OCI-LY3 (cell line): Measurements from ENCODE around the gene ABTB2.

Experiments used
- H2AFZ ChIP-seq: fragments of 200-600, 300-600 bp; shearing (Covaris generic); 2 replicates; pipeline ENCODE4 v1.6.0; 2014; ENCODE audit warnings: antibody characterized with exemption, low read depth, low read length
- H3K27ac ChIP-seq: fragments of 200-600, 300-600 bp; sonication (generic); 2 replicates; pipeline ENCODE4 v1.5.1; 2014; ENCODE audit warnings: mild to moderate bottlenecking, low read length, moderate library complexity, mixed read lengths
- H3K27me3 ChIP-seq: fragments of 200-600, 300-600 bp; sonication (generic); 2 replicates; pipeline ENCODE4 v1.6.1; 2014; ENCODE audit warnings: low read depth, low read length, mixed read lengths
- H3K36me3 ChIP-seq: fragments of 200-600, 300-600 bp; sonication (generic); replicated peaks from 2 replicates; pipeline ENCODE3; 2014; ENCODE audit warnings: low read depth, low read length, mixed read lengths
- H3K4me1 ChIP-seq: fragments of 300-600, 200-600 bp; sonication (generic); 2 replicates; pipeline ENCODE4 v1.6.1; 2014; ENCODE audit warnings: low read length, mixed read lengths
- H3K4me2 ChIP-seq: fragments of 200-600, 300-600 bp; sonication (generic); 2 replicates; pipeline ENCODE4 v1.6.1; 2014; ENCODE audit warnings: low read length, mixed read lengths
- H3K4me3 ChIP-seq: fragments of 300-600, 200-600 bp; sonication (generic); 2 replicates; pipeline ENCODE4 v1.5.1; 2014; ENCODE audit warnings: antibody characterized with exemption, mild to moderate bottlenecking, low read length, moderate library complexity
- H3K79me2 ChIP-seq: fragments of 300-600, 200-600 bp; shearing (Covaris generic); 2 replicates; pipeline ENCODE4 v1.6.1; 2014; ENCODE audit warnings: mild to moderate bottlenecking, low read length, mixed read lengths
- H3K9ac ChIP-seq: fragments of 300-600, 200-600 bp; shearing (Covaris generic); 2 replicates; pipeline ENCODE4 v1.6.0; 2014; ENCODE audit warnings: mild to moderate bottlenecking, low read length, moderate library complexity
- H3K9me3 ChIP-seq: fragments of 200-600, 300-600 bp; shearing (Covaris generic); 2 replicates; pipeline ENCODE4 v1.6.1; 2014; ENCODE audit warnings: low read length, mixed read lengths; ENCODE audit not compliant: insufficient read depth
- H4K20me1 ChIP-seq: fragments of 200-600, 300-600 bp; sonication (generic); 2 replicates; pipeline ENCODE4 v1.6.1; 2016; ENCODE audit warnings: low read length, mixed read lengths; ENCODE audit not compliant: insufficient read depth
- EZH2phosphoT487 ChIP-seq: fragments of 200-600 bp; shearing (Covaris generic); IDR thresholded peaks from 2 replicates; pipeline ENCODE4 v1.6.1; 2018; ENCODE audit warnings: antibody characterized with exemption, mixed run types, low read depth
- TF ChIP-seq, protein P1 (sequence below): fragments of 200-600, 300-600 bp; sonication (generic); IDR thresholded peaks from 2 replicates; pipeline ENCODE4 v1.5.1; 2014; ENCODE audit warnings: antibody characterized with exemption, low read length, low read depth

ABTB2 gene

DNA sequence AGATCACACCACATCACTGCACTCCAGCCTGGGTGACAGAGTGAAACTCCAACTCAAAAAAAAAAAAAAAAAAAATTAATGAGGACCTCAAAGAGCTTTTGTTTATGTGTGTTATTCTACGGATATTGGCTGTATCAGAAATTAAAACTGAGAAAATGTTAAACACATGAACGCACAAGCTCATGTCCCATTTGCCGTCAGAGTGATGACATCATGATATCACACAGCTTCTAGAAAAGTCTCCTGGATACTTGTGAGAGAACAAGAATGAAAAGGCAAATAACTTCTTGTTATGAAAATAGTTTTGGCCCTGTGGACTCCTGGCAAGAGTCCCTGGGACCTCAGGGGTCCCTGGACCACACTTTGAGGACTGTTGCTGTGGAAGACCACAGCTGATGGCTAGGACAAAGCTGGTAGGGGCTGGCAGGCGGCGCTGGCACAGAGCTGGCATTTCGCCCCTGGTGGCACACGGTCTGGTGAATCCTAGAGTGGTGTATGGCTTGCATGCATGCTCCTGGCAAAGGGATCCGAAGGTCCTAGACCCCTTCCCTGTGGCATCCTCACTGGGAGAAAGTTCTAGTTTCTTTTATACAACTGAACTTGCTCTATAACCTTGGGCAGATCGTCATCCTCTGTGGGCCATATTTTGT, 178.7 kb downstream of the ABTB2 start:
- no peak for TF ChIP-seq EZH2phosphoT487
- TF ChIP-seq, protein P1, sequence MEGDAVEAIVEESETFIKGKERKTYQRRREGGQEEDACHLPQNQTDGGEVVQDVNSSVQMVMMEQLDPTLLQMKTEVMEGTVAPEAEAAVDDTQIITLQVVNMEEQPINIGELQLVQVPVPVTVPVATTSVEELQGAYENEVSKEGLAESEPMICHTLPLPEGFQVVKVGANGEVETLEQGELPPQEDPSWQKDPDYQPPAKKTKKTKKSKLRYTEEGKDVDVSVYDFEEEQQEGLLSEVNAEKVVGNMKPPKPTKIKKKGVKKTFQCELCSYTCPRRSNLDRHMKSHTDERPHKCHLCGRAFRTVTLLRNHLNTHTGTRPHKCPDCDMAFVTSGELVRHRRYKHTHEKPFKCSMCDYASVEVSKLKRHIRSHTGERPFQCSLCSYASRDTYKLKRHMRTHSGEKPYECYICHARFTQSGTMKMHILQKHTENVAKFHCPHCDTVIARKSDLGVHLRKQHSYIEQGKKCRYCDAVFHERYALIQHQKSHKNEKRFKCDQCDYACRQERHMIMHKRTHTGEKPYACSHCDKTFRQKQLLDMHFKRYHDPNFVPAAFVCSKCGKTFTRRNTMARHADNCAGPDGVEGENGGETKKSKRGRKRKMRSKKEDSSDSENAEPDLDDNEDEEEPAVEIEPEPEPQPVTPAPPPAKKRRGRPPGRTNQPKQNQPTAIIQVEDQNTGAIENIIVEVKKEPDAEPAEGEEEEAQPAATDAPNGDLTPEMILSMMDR = no peak
- H3K4me1 ChIP-seq = peaks cover 53% of the 10 kb centered on the region

DNA sequence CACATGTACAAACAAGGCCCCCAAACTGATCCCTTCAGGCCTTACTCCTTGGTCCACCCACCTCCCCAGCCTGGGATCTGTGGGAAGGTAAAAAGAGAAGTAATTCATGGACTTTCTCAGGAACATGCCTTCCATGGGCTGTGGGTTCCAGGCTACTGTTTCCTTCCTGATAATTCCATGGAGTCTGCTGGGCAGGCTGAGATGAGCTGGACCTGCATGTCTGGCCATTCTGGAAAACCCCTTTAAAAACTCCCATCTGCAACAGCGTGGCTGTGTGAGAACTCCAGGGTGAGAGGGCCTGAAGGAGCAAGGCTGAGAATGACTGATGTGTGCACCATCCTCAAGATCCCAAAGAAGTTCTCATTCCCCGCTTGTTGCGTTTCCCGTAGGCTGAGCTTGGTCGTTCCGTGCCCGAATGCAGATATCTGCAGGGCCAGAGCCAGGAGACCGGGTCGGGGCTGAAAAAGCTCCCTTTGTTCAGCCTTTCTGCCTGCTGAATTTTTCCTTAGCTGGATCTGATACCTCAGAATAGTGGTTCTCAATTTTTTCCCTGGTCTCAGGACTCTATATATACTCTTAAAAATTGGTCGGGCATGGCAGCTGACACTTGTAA, 179.5 kb downstream of the ABTB2 start:
- Histone ChIP-seq H3K4me2 (no peak overlapping the region), H3K79me2 (peaks cover 6% of the 10 kb centered on the region; the same call in 1 of the 2 replicates), H4K20me1 (no peaks in the 10 kb centered on the region), H3K9me3 (no peaks in the 10 kb centered on the region), H3K4me1 (peaks cover 56% of the 10 kb centered on the region), H3K36me3 (peaks cover 4% of the 10 kb centered on the region), H3K9ac (no peak overlapping the region), H3K27me3 (no peaks in the 10 kb centered on the region), H2AFZ (no peak overlapping the region), H3K4me3 (no peak overlapping the region), H3K27ac (no peak overlapping the region)
- TF ChIP-seq EZH2phosphoT487 = no peak
- TF ChIP-seq, protein P1 = no peak

More for the DNA sequence above, 178.7 kb downstream of the ABTB2 start:
- Histone ChIP-seq H3K9me3 (no peaks in the 10 kb centered on the region), H3K9ac (no peak overlapping the region), H3K27ac (no peak overlapping the region), H3K36me3 (peaks cover 7% of the 10 kb centered on the region), H3K4me2 (no peak overlapping the region), H2AFZ (no peak overlapping the region), H3K4me3 (no peak overlapping the region), H3K27me3 (no peaks in the 10 kb centered on the region), H3K79me2 (peaks cover 6% of the 10 kb centered on the region; the same call in 1 of the 2 replicates), H4K20me1 (no peaks in the 10 kb centered on the region)

DNA sequence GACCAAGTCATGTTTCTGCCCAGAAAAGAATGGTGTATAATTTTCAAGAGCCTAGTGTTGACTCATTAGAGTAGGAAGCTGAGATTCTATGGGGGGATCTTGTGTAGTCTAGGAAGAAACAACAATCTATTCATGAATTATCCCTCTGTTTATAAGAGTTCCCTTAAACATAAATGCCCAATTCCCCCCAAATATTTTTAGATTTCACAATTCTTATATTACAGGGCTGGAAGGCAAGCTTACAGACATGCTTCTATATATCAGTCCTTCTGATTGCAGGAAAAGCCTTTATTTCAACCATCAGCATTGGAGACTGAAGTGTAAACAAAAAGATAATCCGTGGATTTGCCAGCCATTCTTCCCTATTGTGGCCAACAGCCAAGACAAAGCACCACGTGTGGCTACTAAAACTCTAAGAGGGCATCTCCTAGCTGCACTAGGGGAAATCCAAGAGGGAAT, 181.0 kb downstream of the ABTB2 start:
- Histone ChIP-seq H3K4me3 (no peak overlapping the region), H3K9me3 (no peaks in the 10 kb centered on the region), H4K20me1 (no peaks in the 10 kb centered on the region), H3K4me1 (peaks cover 41% of the 10 kb centered on the region), H3K9ac (no peak overlapping the region), H2AFZ (no peak overlapping the region), H3K79me2 (peaks cover 3% of the 10 kb centered on the region; the same call in 1 of the 2 replicates), H3K27me3 (no peaks in the 10 kb centered on the region), H3K27ac (no peak overlapping the region), H3K4me2 (no peak overlapping the region), H3K36me3 (peaks cover under 1% of the 10 kb centered on the region)
- TF ChIP-seq EZH2phosphoT487 = no peak
- TF ChIP-seq, protein P1 = no peak

DNA sequence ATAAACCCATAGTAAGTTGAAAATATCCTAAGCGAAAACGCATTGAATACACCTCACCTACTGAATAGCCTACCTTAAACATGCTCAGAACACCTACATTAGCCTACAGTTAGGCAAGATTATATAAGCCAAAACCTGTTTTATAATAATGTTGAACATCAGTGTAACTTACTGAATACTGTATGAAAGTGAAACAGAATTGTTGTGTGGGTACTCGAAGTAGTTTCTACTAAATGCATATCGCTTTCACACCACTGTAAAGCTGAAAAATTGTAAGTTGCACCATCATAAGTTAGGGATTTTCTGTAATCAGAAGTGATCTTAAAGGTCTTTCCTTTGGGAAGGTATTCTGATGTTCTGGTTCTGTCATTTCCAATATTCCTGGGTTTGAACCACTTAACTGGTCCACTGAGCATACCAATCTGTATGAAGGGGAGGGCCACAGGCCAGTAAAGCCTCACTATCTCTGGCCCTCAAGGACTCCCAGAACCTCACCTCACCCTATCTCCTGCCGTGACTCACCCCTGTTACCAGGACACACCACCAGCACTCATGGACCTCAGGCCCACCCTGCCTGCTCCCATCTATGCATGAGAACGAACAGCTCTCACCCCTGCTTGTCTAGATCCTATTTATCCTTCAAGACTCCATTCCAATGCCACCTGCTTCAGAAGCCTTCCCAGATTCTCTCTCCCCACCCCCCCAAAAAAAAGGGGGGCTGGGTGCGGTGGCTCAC, 182.4 kb downstream of the ABTB2 start:
- Histone ChIP-seq H2AFZ (no peak overlapping the region), H3K27me3 (no peaks in the 10 kb centered on the region), H3K9ac (no peak overlapping the region; the same call in 1 of the 2 replicates), H4K20me1 (no peaks in the 10 kb centered on the region), H3K9me3 (no peaks in the 10 kb centered on the region), H3K27ac (no peak overlapping the region), H3K4me3 (peak overlapping the region; percentile 8; the same call in 1 of the 2 replicates), H3K4me2 (peak overlapping the region; percentile 93), H3K36me3 (no peaks in the 10 kb centered on the region), H3K4me1 (peaks cover 31% of the 10 kb centered on the region), H3K79me2 (no peaks in the 10 kb centered on the region)
- TF ChIP-seq EZH2phosphoT487 = no peak
- TF ChIP-seq, protein P1 = no peak
